ENCODE results near the gene FUT3. TPM values are rescaled to one million over a fixed set of nuclear protein-coding genes. Genes with fewer than 3 reads are reported as not detected.
A peak's percentile ranks its signal among the peaks of the same experiment; 100 is the strongest.

FUT3 gene
- total RNA-seq, 2 experiments from 2014 or later, result not detected

DNA sequence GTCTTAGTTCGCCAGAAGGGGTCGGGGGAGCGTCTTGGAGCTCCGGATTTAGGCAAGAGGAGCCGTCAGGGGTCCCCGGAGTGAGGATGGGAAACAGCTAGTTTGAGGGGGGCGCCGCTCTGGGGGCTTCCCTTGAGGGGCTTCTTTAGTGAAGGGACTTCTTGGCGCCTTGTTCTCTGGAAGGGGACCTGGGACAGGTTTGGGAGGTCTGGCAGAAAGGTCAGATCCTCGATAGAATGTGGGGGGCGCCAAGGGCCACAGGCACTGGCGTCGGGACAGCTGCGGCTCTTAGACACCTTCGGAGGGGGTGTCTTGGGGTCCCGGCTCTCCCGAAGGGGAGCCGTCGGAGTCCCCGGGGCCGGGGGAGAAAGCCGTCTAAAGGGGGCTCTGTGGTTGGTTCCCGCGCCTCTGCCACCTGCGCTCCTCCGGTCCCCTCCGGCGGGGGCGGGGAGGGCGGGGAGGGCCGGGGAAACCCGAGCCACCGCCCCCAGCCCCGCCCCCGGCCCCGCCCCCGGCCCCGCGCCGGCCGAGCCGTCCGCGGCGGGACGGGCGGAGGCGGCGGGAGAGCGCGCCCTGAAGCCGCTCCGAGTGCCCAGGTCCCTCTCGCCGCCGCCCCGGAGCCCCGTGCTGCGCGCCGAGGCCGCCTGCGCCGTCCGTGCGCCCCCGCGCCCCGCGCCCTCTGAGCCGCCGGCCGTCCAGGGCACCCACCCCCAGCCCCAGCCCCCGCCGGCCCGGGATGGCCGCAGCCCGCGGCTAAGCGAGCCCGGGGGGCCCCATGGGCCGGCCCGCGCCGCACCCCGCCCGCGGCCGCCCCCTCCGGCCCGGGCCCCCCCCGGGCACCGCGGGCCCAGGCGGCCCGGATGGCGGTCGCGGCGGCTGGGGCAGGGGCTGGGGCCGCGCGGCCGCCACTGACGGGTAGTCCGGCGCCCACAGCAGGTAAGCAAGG lies 46.5 kb downstream of the FUT3 start, which contains the start of gene NRTN:
Gene NRTN (plus strand): TSS at position 552 of the 946 bp plus-strand sequence. CDS start 19,099 bp downstream, outside the sequence.
- Mint-ChIP-seq H3K36me3 (no peaks in the 10 kb centered on the region), H3K4me1 (peaks cover 19% of the 10 kb centered on the region), H3K9me3 (ENCODE audit: low read depth) (no peaks in the 10 kb centered on the region), H3K4me3 (peak within 1 kb of the TSS; percentile 64), H3K27ac (no peak within 1 kb of the TSS), H3K27me3 (peaks cover 40% of the 10 kb centered on the region)
- DNase-seq, result peak; percentile 52
- ATAC-seq, result peak; percentile 11
- CTCF ChIA-PET, result interaction anchor here (0.6 to 2.4 kb wide), 51 partner anchors 9 to 321 kb away, joined by 3 to 62 read pairs (median 4); partner anchors contain the start of genes CATSPERD, DUS3L, FUT6 and LONP1

DNA sequence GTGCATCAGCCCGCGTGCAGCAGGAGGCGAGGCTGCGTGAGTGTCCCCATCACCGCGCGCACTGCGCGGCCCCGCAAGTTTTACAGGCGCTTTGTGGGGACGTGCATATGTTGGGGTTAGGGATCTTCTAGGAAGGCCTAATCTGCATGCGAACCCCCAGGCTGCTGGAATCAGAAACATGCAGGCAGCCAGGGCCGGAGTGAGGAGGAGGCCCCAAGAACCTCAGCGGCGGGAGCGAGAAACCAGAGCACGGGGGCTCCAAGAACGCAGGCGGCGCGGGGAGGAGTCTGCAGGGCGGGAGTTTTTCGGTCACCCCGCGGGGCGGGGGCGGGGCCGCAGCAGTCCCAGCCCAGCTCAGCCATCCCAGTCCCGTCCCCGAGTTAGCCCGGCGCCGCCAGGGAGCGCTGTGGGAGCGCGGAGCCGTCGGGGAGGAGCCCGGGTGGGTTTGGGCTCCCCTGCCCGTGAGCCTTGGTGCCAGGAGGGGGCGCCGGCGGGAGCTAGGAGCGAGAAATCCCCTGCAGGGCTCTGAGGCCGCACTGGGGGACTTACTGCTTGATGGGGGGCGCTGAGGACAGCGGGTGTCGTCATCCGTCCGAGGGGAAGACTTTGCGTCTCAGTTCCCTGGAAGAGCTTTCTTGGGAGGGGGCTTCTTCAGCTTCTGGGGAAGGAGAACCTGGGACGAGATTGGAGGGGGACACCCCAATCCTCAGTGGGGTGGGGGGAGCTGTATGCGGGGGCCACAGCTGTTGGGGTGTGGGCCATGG lies 47.3 kb downstream of the FUT3 start:
- Mint-ChIP-seq H3K9me3 (ENCODE audit: low read depth) (no peaks in the 10 kb centered on the region), H3K4me3 (peak overlapping the region; percentile 64), H3K4me1 (peaks cover 19% of the 10 kb centered on the region), H3K27ac (no peak overlapping the region), H3K36me3 (no peaks in the 10 kb centered on the region), H3K27me3 (peaks cover 46% of the 10 kb centered on the region)
- CTCF ChIA-PET, result interaction anchor here (0.6 to 2.4 kb wide), 56 partner anchors 10 to 475 kb away, joined by 3 to 62 read pairs (median 4); partner anchors contain the start of genes CATSPERD, DUS3L, FUT6 and LONP1
- DNase-seq (peak; percentile 94), ATAC-seq (peak; percentile 97)

DNA sequence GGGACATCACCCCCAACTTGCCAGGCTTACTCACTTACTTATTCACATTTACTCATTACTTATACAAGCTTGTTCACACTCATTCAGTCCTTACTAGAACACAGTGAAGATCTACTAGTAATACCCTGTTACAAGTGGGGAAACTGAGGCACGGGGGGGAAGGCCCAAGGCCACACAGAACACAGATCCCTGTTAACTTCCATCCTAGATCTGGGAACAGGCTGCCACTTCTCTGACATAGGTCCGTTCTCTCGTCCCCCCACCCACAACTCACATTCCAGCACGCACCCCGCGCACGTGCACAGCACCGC lies 47.9 kb downstream of the FUT3 start:
- Mint-ChIP-seq H3K4me1 (peaks cover 19% of the 10 kb centered on the region), H3K4me3 (peak overlapping the region; percentile 64), H3K27me3 (peaks cover 47% of the 10 kb centered on the region), H3K27ac (no peak overlapping the region), H3K9me3 (ENCODE audit: low read depth) (no peaks in the 10 kb centered on the region), H3K36me3 (no peaks in the 10 kb centered on the region)
- CTCF ChIA-PET, result interaction anchor here (0.7 to 2.4 kb wide), 45 partner anchors 10 to 476 kb away, joined by 3 to 62 read pairs (median 5); partner anchors contain the start of genes CATSPERD, DUS3L, LONP1 and NDUFA11
- DNase-seq (no peak), ATAC-seq (no peak)

DNA sequence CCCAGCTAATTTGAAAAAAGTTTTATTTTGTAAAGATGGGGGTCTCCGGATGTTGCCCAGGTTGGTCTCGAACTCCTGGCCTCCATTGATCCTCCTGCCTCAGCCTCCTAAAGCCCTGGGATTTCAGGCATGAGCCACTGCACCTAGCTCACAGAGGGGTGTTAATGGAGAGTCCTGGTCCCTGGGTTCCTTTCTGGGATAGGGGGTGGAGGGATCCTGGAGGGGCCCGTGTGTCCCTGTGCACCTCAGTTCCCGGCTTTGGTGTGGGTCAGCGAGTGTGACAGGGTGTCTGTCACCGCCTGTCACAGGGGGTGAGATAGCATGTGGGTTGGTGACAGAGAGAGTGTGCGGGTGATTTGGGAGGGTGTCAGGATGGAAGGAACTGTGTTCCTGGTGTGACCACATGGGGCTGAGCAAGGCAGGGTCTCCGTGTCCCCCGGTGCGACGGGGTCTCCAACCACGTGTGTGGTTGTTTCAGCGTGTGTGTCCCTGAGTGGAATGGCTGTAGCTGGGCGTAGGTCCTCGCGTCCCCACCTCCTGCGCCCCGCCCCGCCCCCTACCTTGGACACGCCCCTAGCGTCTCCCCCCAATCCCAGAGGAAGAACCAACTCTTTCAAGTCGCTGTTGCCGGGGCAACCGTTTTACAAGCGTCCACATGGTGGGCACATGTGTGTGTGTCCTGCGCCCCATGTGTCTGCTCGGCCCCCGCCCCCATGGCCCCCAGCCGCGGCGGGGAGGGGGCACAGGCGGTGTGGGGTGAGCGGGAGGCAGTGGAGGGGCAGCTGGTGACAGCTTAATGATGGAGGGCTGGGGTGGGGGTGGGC lies 49.2 kb downstream of the FUT3 start:
- CTCF ChIA-PET, result interaction anchor here (0.9 to 1.5 kb wide), 2 partner anchors 84 to 220 kb away, joined by 3 to 5 read pairs; no protein-coding TSS in a partner anchor
- ATAC-seq (no peak), DNase-seq (peak; percentile 42)
- peaks cover 19% of the 10 kb centered on the region for H3K4me1 Mint-ChIP-seq
- no peak overlapping the region for H3K27ac Mint-ChIP-seq
- peaks cover 42% of the 10 kb centered on the region for H3K27me3 Mint-ChIP-seq
- no peaks in the 10 kb centered on the region for H3K9me3 Mint-ChIP-seq (ENCODE audit: low read depth)
- no peak overlapping the region for H3K4me3 Mint-ChIP-seq
- no peaks in the 10 kb centered on the region for H3K36me3 Mint-ChIP-seq

DNA sequence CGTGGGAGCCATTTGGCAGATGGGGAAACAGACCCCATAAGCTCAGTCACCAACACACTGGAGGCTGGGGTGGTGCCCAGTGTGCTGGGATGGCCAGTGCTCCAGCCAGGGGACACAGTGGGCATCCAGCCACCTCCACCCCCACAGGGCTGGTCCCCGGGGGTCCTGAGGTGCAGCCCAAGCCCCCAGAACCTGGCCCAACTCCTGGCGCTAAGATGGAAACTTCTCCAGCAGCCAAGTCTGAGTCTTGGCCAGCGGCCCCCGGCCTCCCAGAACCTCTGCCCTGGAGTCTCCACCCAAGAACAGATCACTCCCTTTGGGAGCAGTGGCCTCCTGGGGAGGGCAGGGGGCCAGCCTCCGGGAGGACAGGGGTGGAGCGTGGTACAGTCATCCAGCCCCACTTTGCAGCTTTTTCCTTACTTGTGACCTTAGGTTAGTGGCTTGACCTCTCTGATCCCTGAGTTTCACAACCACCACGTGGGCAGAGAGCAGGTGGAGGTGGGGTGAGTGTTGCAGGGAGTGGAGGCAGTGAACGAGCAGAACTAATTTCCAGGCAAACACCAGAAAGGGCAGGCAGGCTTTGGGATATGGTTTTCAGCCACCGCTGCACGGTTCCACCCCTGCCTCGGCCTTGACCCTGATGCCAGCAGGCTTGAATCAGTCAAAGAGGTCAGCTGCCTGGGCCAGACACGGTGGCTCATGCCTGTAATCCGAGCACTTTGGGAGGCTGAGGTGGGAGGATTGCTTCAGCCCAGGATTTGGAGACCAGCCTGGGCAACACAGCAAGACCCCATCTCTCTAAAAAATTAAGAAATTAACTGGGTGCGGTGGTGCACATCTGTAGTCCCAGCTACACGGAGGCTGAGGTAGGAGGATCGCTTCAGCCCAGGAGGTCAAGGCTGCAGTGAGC lies 50.6 kb downstream of the FUT3 start:
- ATAC-seq, result no peak
- Mint-ChIP-seq H3K4me3 (no peak overlapping the region), H3K9me3 (ENCODE audit: low read depth) (no peaks in the 10 kb centered on the region), H3K36me3 (no peaks in the 10 kb centered on the region), H3K4me1 (peaks cover 19% of the 10 kb centered on the region), H3K27ac (no peak overlapping the region), H3K27me3 (peaks cover 30% of the 10 kb centered on the region)
- CTCF ChIA-PET, result interaction anchor here (1.1 to 1.5 kb wide), 3 partner anchors 10 to 222 kb away, joined by 3 to 5 read pairs (median 4); partner anchors contain the start of gene DUS3L
- no peak for DNase-seq

DNA sequence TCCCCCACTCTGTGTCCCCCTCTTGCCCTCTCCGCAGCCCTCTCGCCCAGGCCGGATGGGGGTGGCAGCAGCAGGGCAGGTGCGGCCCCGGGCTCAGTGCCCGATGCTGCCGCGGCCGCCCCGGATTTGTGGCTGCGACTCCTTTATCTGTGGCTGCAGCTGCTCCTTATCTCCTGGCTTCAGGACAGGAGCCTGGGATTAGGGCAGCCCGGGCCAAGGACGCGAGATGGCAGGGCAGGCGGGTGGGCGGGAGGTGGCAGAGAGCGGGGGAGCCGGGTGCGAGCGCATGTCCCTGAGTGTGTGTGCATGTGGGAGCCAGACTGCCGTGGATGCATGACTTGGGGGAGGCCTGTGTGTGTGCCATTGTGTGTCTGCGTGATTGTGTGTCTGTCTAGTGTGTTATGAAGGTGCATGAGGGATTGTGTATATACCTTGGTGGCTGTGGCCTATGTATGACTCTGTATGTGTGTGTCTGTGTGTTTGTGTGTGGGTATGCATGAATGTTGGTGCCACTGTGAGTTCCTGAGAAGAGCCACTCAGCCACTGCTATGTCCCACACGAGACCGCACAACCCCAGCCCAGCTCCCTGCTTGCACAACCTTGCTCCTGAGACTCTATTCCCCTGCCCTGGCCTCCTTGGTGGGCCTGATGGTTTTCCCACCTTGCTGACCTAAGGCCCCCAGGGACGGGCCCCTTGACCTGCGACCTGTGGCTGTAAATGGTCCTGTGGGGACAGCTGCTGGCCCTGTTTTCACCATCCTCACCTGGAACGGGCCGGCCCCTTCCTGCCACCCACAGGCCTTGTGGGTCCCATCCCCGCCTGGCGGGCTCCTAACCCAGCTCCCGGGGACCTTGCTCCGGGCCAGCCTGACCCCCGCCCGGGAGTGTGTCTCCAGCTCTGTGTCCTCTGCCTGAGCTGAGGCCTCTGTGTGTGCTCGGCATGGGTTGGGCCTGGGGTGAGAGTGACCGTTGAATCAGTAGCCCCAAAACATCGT lies 51.7 kb downstream of the FUT3 start:
- CTCF ChIA-PET, result interaction anchor here (1.1 kb wide), 2 partner anchors 9 to 113 kb away, joined by 3 to 4 read pairs; partner anchors contain the start of gene DUS3L

DNA sequence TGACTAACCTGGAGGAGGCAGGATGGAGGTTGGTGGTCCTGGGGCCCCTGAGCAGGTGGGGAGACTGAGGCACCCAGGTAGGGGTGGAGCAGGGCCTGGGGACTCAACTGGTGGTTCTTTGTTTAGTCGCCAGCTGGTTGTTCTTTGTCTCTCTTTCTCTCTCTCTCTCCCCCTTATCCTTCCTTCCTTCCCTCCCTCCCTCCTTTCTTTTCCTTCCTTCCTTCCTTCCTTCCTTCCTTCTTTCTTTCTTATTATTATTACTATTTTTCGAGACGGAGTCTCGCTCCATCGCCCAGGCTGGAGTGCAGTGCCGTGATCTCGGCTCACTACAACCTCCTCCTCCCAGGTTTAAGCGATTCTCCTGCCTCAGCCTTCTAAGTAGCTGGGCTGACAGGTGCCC lies 53.0 kb downstream of the FUT3 start:
- Mint-ChIP-seq H3K9me3 (ENCODE audit: low read depth) (no peaks in the 10 kb centered on the region), H3K4me1 (peaks cover 8% of the 10 kb centered on the region), H3K36me3 (no peaks in the 10 kb centered on the region), H3K4me3 (no peak overlapping the region), H3K27me3 (peaks cover 18% of the 10 kb centered on the region), H3K27ac (no peak overlapping the region)
- ATAC-seq (no peak), DNase-seq (no peak)
- CTCF ChIA-PET, result no interaction called here

More for the DNA sequence above, 51.7 kb downstream of the FUT3 start:
- no peaks in the 10 kb centered on the region for H3K9me3 Mint-ChIP-seq (ENCODE audit: low read depth)
- H3K4me3 Mint-ChIP-seq, result no peak overlapping the region
- H3K36me3 Mint-ChIP-seq, result no peaks in the 10 kb centered on the region
- peaks cover 19% of the 10 kb centered on the region for H3K4me1 Mint-ChIP-seq
- no peak overlapping the region for H3K27ac Mint-ChIP-seq
- ATAC-seq (no peak), DNase-seq (no peak)
- H3K27me3 Mint-ChIP-seq, result peaks cover 26% of the 10 kb centered on the region

DNA sequence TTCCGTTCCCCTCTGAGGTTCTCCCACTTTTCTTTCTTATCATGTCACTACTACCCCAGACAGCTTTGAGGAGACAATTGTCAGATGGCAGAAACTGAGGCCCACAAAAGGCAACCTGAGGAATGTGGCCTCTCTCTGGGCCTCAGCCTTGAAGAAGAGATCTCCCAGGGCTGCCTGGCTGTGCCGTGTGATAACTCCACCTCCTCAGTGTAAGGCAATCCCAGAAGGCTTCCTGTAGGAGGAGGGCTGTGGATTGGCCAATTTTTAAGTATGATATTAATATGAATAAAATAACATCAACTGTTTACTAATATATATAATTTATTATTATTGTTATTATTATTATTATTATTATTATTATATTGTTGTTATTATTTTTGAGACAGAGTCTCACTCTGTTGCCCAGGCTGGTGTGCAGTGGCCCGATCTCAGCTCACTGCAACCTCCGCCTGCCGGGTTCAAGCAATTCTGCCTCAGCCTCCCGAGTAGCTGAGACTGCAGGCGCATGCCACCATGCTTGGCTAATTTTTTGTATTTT lies 55.8 kb downstream of the FUT3 start:
- Mint-ChIP-seq H3K9me3 (ENCODE audit: low read depth) (no peaks in the 10 kb centered on the region), H3K4me1 (peaks cover 4% of the 10 kb centered on the region), H3K27me3 (peaks cover 7% of the 10 kb centered on the region), H3K36me3 (peaks cover under 1% of the 10 kb centered on the region), H3K27ac (no peak overlapping the region), H3K4me3 (no peak overlapping the region)
- DNase-seq, result no peak
- CTCF ChIA-PET, result interaction anchor here (3.2 to 8.0 kb wide), 2 partner anchors 9 to 106 kb away, joined by 15 to 62 read pairs; partner anchors contain the start of genes NRTN and RPL36
- no peak for ATAC-seq

DNA sequence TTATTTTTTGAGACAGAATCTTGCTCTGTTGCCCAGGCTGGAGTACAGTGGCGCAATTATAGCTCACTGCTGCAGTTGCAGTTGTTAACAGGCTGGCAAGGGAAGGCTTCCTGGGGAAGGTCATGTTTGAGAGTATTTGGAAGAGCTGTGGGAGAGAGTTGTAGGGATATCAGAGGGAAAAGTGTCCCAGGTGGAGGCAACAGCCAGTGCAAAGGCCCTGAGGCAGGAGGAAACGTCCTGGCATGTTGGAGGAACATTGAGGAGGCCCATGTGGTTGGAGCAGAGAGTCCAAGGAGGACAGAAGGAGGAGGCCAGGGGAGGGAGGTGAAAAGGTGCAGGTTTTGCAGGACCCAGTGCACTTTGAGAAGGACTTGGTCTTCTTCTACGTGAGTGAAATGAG lies 58.1 kb downstream of the FUT3 start:
- Mint-ChIP-seq H3K27me3 (no peaks in the 10 kb centered on the region), H3K27ac (no peak overlapping the region), H3K36me3 (peaks cover 14% of the 10 kb centered on the region), H3K9me3 (ENCODE audit: low read depth) (no peaks in the 10 kb centered on the region), H3K4me3 (no peak overlapping the region), H3K4me1 (peaks cover 12% of the 10 kb centered on the region)
- CTCF ChIA-PET, result interaction anchor here (0.7 to 8.0 kb wide), 6 partner anchors 8 to 245 kb away, joined by 3 to 62 read pairs (median 6); partner anchors contain the start of genes NRTN, PRR22 and RPL36
- no peak for ATAC-seq
- DNase-seq, result no peak

All from activated CD8-positive, alpha-beta memory T cell treated with anti-CD3 and anti-CD28 coated beads, Interleukin-2, amount 10 ng/mL, durations not matched to agents 7 days and 5 days (primary cell).